ENCODE data around the gene EYA4.

Gene EYA4

DNA sequence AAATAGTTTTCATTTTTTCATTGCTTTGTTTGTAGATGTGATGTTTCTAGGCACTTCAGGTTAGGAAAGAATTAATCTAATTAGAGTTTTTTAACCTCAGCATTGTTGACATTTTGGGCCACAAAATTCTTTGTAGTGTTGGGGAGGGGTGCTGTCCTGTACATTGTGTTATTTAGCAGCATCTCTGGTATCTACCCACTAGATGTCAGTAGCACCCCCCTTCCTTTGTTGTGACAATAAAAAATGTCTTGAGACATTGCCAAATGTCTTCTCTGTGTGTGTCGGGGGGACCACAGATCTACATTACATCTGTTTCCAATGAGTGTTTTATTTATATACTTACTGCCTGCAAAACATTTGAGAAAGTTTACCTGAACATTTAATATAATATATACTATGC is 45.6 kb downstream of the EYA4 start:
- Histone ChIP-seq H3K4me3 (ENCODE audit: insufficient read depth, low read length, poor library complexity, severe bottlenecking) (no peak overlapping the region), H3K27ac (ENCODE audit: low read depth, low read length) (no peak overlapping the region), H3K9ac (ENCODE audit: low read length) (no peak overlapping the region), H3K9me3 (ENCODE audit: insufficient read depth, low read length) (no peaks in the 10 kb centered on the region), H3K27me3 (ENCODE audit: low read length) (no peaks in the 10 kb centered on the region), H3F3A (ENCODE audit: insufficient read depth) (no peaks in the 10 kb centered on the region), H3K4me2 (ENCODE audit: low read depth, low read length, poor library complexity, severe bottlenecking) (no peak overlapping the region), H3K79me2 (ENCODE audit: insufficient read depth, low read length) (no peaks in the 10 kb centered on the region), H4K20me1 (ENCODE audit: low read depth, low read length) (0 out of 2 replicates have a peak, but pooled peaks cover 3% of the 10 kb centered on the region), H3K9me2 (replicated peaks; ENCODE audit: insufficient read depth, low read length) (no peaks in the 10 kb centered on the region), H2AFZ (ENCODE audit: low read depth, low read length, severe bottlenecking) (no peak overlapping the region), H3K36me3 (ENCODE audit: low read length) (no peaks in the 10 kb centered on the region)
- no peak for TF ChIP-seq EZH2phosphoT487 (conservative IDR thresholded peaks at IDR 0.05; ENCODE audit: low read length)
- TF ChIP-seq, protein P1, sequence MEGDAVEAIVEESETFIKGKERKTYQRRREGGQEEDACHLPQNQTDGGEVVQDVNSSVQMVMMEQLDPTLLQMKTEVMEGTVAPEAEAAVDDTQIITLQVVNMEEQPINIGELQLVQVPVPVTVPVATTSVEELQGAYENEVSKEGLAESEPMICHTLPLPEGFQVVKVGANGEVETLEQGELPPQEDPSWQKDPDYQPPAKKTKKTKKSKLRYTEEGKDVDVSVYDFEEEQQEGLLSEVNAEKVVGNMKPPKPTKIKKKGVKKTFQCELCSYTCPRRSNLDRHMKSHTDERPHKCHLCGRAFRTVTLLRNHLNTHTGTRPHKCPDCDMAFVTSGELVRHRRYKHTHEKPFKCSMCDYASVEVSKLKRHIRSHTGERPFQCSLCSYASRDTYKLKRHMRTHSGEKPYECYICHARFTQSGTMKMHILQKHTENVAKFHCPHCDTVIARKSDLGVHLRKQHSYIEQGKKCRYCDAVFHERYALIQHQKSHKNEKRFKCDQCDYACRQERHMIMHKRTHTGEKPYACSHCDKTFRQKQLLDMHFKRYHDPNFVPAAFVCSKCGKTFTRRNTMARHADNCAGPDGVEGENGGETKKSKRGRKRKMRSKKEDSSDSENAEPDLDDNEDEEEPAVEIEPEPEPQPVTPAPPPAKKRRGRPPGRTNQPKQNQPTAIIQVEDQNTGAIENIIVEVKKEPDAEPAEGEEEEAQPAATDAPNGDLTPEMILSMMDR (IDR thresholded peaks at IDR 0.05; ENCODE audit: insufficient read depth, low read length, poor library complexity, severe bottlenecking), result no peak

- H3K9ac ChIP-seq (ENCODE audit: low read length), result no peak overlapping the region
- H3K4me2 ChIP-seq (ENCODE audit: low read depth, low read length, poor library complexity, severe bottlenecking), result no peak overlapping the region
- no peaks in the 10 kb centered on the region for H3K27me3 ChIP-seq (ENCODE audit: low read length)
- no peaks in the 10 kb centered on the region for H3K36me3 ChIP-seq (ENCODE audit: low read length)
- no peak overlapping the region for H3K4me3 ChIP-seq (ENCODE audit: insufficient read depth, low read length, poor library complexity, severe bottlenecking)
- no peaks in the 10 kb centered on the region for H3K9me2 ChIP-seq (replicated peaks; ENCODE audit: insufficient read depth, low read length)
- TF ChIP-seq EZH2phosphoT487 (conservative IDR thresholded peaks at IDR 0.05; ENCODE audit: low read length), result no peak
- TF ChIP-seq, protein P1 (IDR thresholded peaks at IDR 0.05; ENCODE audit: insufficient read depth, low read length, poor library complexity, severe bottlenecking), result no peak
- H3K79me2 ChIP-seq (ENCODE audit: insufficient read depth, low read length), result no peaks in the 10 kb centered on the region
- H3K9me3 ChIP-seq (ENCODE audit: insufficient read depth, low read length), result no peaks in the 10 kb centered on the region
- no peak overlapping the region for H3K27ac ChIP-seq (ENCODE audit: low read depth, low read length)
- 0 out of 2 replicates have a peak, but pooled peaks cover 3% of the 10 kb centered on the region for H4K20me1 ChIP-seq (ENCODE audit: low read depth, low read length)
- H3F3A ChIP-seq (ENCODE audit: insufficient read depth), result no peaks in the 10 kb centered on the region
- no peak overlapping the region for H2AFZ ChIP-seq (ENCODE audit: low read depth, low read length, severe bottlenecking)
Measured at GRCh38 chr6:133288662-133289061, 47.5 kb downstream of the EYA4 start.

GRCh38 chr6:133289733-133290306 is 48.7 kb downstream of the EYA4 start:
- no peak overlapping the region for H3K4me2 ChIP-seq (ENCODE audit: low read depth, low read length, poor library complexity, severe bottlenecking)
- no peaks in the 10 kb centered on the region for H3K27me3 ChIP-seq (ENCODE audit: low read length)
- H3F3A ChIP-seq (ENCODE audit: insufficient read depth), result no peaks in the 10 kb centered on the region
- no peak overlapping the region for H3K27ac ChIP-seq (ENCODE audit: low read depth, low read length)
- H3K4me3 ChIP-seq (ENCODE audit: insufficient read depth, low read length, poor library complexity, severe bottlenecking), result no peak overlapping the region
- H3K36me3 ChIP-seq (ENCODE audit: low read length), result no peaks in the 10 kb centered on the region
- no peak overlapping the region for H2AFZ ChIP-seq (ENCODE audit: low read depth, low read length, severe bottlenecking)
- H3K9me3 ChIP-seq (ENCODE audit: insufficient read depth, low read length), result no peaks in the 10 kb centered on the region
- H4K20me1 ChIP-seq (ENCODE audit: low read depth, low read length), result 0 out of 2 replicates have a peak, but pooled peaks cover 3% of the 10 kb centered on the region
- no peaks in the 10 kb centered on the region for H3K9me2 ChIP-seq (replicated peaks; ENCODE audit: insufficient read depth, low read length)
- no peaks in the 10 kb centered on the region for H3K79me2 ChIP-seq (ENCODE audit: insufficient read depth, low read length)
- no peak overlapping the region for H3K9ac ChIP-seq (ENCODE audit: low read length)
- no peak for TF ChIP-seq EZH2phosphoT487 (conservative IDR thresholded peaks at IDR 0.05; ENCODE audit: low read length)

DNA sequence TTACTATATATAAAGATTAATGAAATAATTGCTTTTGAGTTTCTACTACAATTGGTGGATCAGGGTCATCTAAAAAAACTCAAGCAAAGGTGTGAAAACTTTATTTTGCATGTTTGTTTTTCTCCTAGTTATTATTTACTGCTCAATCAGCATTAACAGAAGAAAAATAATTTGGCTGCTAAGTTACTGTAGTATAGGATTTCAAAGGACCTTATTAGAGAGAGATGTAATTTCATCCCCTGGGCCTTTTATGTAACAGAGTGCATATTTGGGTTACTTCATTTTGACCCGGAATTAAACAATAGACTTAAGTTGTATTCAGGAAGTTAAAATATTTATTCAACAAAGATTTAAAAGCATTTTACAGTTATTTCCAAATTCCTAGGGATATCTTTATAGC is 49.8 kb downstream of the EYA4 start:
- Histone ChIP-seq H3K4me3 (ENCODE audit: insufficient read depth, low read length, poor library complexity, severe bottlenecking) (no peak overlapping the region), H3K36me3 (ENCODE audit: low read length) (no peaks in the 10 kb centered on the region), H3K79me2 (ENCODE audit: insufficient read depth, low read length) (no peaks in the 10 kb centered on the region), H4K20me1 (ENCODE audit: low read depth, low read length) (0 out of 2 replicates have a peak, but pooled peaks cover 3% of the 10 kb centered on the region), H3K27ac (ENCODE audit: low read depth, low read length) (no peak overlapping the region), H3K9me2 (replicated peaks; ENCODE audit: insufficient read depth, low read length) (no peaks in the 10 kb centered on the region), H3K9me3 (ENCODE audit: insufficient read depth, low read length) (no peaks in the 10 kb centered on the region), H3K4me2 (ENCODE audit: low read depth, low read length, poor library complexity, severe bottlenecking) (no peak overlapping the region), H3K9ac (ENCODE audit: low read length) (no peak overlapping the region), H3K27me3 (ENCODE audit: low read length) (no peaks in the 10 kb centered on the region), H2AFZ (ENCODE audit: low read depth, low read length, severe bottlenecking) (no peak overlapping the region), H3F3A (ENCODE audit: insufficient read depth) (no peaks in the 10 kb centered on the region)
- TF ChIP-seq EZH2phosphoT487 (conservative IDR thresholded peaks at IDR 0.05; ENCODE audit: low read length), result no peak
- TF ChIP-seq, protein P1 (IDR thresholded peaks at IDR 0.05; ENCODE audit: insufficient read depth, low read length, poor library complexity, severe bottlenecking), result no peak

All from SU-DHL-6 (cell line).